ENCODE data around the gene STIP1. TPM values are rescaled to one million over a fixed set of nuclear protein-coding genes. Genes with fewer than 3 reads are reported as not detected.

STIP1 gene
- total and polyA plus RNA-seq, 2 donors (not counting 3 experiments of a cell fraction or from before 2014, with no cell fraction given), result 117 to 226 TPM

DNA sequence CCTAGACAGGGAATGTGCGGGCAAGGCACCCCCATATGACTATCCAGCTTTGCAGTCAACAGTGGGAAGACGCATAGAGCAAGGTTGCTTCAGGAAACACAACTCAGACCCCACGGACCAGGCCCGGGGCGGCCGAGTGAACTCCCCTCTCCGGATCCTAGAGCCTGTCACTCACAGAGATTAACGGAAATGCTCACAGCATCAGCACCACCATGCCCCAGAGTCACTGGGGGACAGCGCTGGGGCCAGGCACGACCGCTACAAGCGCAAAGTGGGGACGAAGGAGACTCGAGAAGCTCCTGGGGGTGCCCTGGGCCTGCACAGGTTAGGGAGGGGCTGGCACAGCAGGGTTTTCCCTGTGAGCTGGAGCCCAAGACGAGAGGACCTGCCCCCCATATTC lies 35.9 kb upstream of the STIP1 start:
- Histone ChIP-seq H3K27me3 (ENCODE audit: control insufficient read depth in 2 of 2, insufficient read depth in 2 of 2, low read length in 2 of 2) (no peaks in the 10 kb centered on the region), H3K79me2 (ENCODE audit: control insufficient read depth, insufficient read depth, low read length) (no peaks in the 10 kb centered on the region), H2AFZ (ENCODE audit: low read depth, low read length) (no peak overlapping the region), H3K36me3 (ENCODE audit: control insufficient read depth in 2 of 2, extremely low read depth in 1 of 2, insufficient read depth in 2 of 2, low read length in 2 of 2) (no peaks in the 10 kb centered on the region), H3K9ac (replicated peaks; ENCODE audit: extremely low read depth, insufficient read depth, low read length) (no peak overlapping the region), H3K9me1 (replicated peaks; ENCODE audit: control insufficient read depth, extremely low read depth, insufficient read depth, low read length) (no peaks in the 10 kb centered on the region), H3K4me1 (ENCODE audit: control insufficient read depth, extremely low read depth, insufficient read depth, low read length) (no peaks in the 10 kb centered on the region), H3K27ac (ENCODE audit: insufficient read depth, low read depth, low read length) (no peak overlapping the region), H3K9me3 (replicated peaks; ENCODE audit: control insufficient read depth, insufficient read depth, low read length) (no peaks in the 10 kb centered on the region), H3K4me2 (ENCODE audit: insufficient read depth, low read length) (no peak overlapping the region), H4K20me1 (replicated peaks; ENCODE audit: control insufficient read depth, extremely low read depth, insufficient read depth, low read length) (no peaks in the 10 kb centered on the region), H3K4me3 (replicated peaks in 1 of 3; ENCODE audit: insufficient read depth in 1 of 3, low read depth in 1 of 3, low read length in 3 of 3) (no peak overlapping the region)
- CTCF ChIA-PET, result interaction anchor here (0.8 to 5.0 kb wide), 10 partner anchors 12 to 320 kb away, joined by 3 to 162 read pairs (median 6); no protein-coding TSS in a partner anchor
- BruUV-seq (replicated peaks), result no TSS peak
- TF ChIP-seq POLR2A (IDR thresholded peaks at IDR 0.05; ENCODE audit: low read depth, low read length), result no peak
- no peak for TF ChIP-seq JUN (IDR thresholded peaks at IDR 0.05; ENCODE audit: borderline replicate concordance, insufficient read depth, insufficient read length, low read depth)
- no peak for TF ChIP-seq GATA2 (IDR thresholded peaks at IDR 0.05; ENCODE audit: insufficient read depth, insufficient read length, low read depth, low read length)
- no peak for TF ChIP-seq EZH2 (IDR thresholded peaks at IDR 0.05; ENCODE audit: borderline replicate concordance, low read depth, low read length, severe bottlenecking)
- no peak for TF ChIP-seq FOS (IDR thresholded peaks at IDR 0.05; ENCODE audit: borderline replicate concordance, insufficient read depth, low read length)
- TF ChIP-seq MYC (IDR thresholded peaks at IDR 0.05; ENCODE audit: low read depth, low read length), result no peak
- TF ChIP-seq, protein P1, sequence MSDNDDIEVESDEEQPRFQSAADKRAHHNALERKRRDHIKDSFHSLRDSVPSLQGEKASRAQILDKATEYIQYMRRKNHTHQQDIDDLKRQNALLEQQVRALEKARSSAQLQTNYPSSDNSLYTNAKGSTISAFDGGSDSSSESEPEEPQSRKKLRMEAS (IDR thresholded peaks at IDR 0.05; ENCODE audit: insufficient read depth, insufficient read length), result no peak
- TF ChIP-seq, protein P2, sequence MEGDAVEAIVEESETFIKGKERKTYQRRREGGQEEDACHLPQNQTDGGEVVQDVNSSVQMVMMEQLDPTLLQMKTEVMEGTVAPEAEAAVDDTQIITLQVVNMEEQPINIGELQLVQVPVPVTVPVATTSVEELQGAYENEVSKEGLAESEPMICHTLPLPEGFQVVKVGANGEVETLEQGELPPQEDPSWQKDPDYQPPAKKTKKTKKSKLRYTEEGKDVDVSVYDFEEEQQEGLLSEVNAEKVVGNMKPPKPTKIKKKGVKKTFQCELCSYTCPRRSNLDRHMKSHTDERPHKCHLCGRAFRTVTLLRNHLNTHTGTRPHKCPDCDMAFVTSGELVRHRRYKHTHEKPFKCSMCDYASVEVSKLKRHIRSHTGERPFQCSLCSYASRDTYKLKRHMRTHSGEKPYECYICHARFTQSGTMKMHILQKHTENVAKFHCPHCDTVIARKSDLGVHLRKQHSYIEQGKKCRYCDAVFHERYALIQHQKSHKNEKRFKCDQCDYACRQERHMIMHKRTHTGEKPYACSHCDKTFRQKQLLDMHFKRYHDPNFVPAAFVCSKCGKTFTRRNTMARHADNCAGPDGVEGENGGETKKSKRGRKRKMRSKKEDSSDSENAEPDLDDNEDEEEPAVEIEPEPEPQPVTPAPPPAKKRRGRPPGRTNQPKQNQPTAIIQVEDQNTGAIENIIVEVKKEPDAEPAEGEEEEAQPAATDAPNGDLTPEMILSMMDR (IDR thresholded peaks at IDR 0.05; ENCODE audit: extremely low read depth in 1 of 2, insufficient read depth in 1 of 2, low read depth in 1 of 2, low read length in 2 of 2), result no peak
- no peak for TF ChIP-seq POLR2AphosphoS5 (IDR thresholded peaks at IDR 0.05; ENCODE audit: insufficient read depth, low read depth, low read length)
- DNase-seq (ENCODE audit: low read depth, low spot score) (no peak), FAIRE-seq (no peak)
- intact Hi-C loops (cut with micrococcal nuclease) (no loop called here), dilution Hi-C loops (cut with MboI; ENCODE audit: extremely low pct_ligation_motif_present, low sequenced_read_pairs) (no loop called here)
- POLR2A ChIA-PET, result no interaction called here
